ENCODE measurements around the gene PODXL.
"Not testable (repeated sequence)": the region's sequence is repeated elsewhere in the genome, so short reads cannot be mapped to it uniquely, and the experiment has no call there.

The PODXL gene

GRCh38 chr7:131471250-131472004, 85.0 kb downstream of the PODXL start:
- no peak overlapping the region for H3K27ac ChIP-seq
- no peaks in the 10 kb centered on the region for H3K27me3 ChIP-seq (replicated peaks)
- no peak for TF ChIP-seq CTCF (IDR thresholded peaks at IDR 0.05; ENCODE audit: low read depth, low read length, missing control alignments)
- in situ Hi-C loops (cut with HindIII; ENCODE audit: low pct_ligation_motif_present, low sequenced_read_pairs), result no loop called here
- H3K4me3 ChIP-seq (ENCODE audit: low read depth, low read length), result no peak overlapping the region
- peaks cover 16% of the 10 kb centered on the region for H3K36me3 ChIP-seq (replicated peaks)
- no peak for DNase-seq

GRCh38 chr7:131467788-131468187, 88.6 kb downstream of the PODXL start:
- in situ Hi-C loops (cut with HindIII; ENCODE audit: low pct_ligation_motif_present, low sequenced_read_pairs), result no loop called here
- DNase-seq, result no peak
- Histone ChIP-seq H3K36me3 (replicated peaks) (peaks cover 18% of the 10 kb centered on the region), H3K4me3 (ENCODE audit: low read depth, low read length) (no peak overlapping the region), H3K27me3 (replicated peaks) (no peaks in the 10 kb centered on the region), H3K27ac (no peak overlapping the region)
- TF ChIP-seq CTCF (IDR thresholded peaks at IDR 0.05; ENCODE audit: low read depth, low read length, missing control alignments), result no peak

- in situ Hi-C loops (cut with HindIII; ENCODE audit: low pct_ligation_motif_present, low sequenced_read_pairs), result no loop called here
- Histone ChIP-seq H3K36me3 (replicated peaks) (peaks cover 18% of the 10 kb centered on the region), H3K27ac (no peak overlapping the region), H3K4me3 (ENCODE audit: low read depth, low read length) (no peak overlapping the region), H3K27me3 (replicated peaks) (no peaks in the 10 kb centered on the region)
- TF ChIP-seq CTCF (IDR thresholded peaks at IDR 0.05; ENCODE audit: low read depth, low read length, missing control alignments), result no peak
- no peak for DNase-seq
Observed at GRCh38 chr7:131466735-131467365, 89.6 kb downstream of the PODXL start.

GRCh38 chr7:131462715-131463114, 93.7 kb downstream of the PODXL start:
- H3K27ac ChIP-seq; in situ Hi-C loops (cut with HindIII; ENCODE audit: low pct_ligation_motif_present, low sequenced_read_pairs): not testable (repeated sequence)
- H3K36me3 ChIP-seq (replicated peaks), result peaks cover 14% of the 10 kb centered on the region

GRCh38 chr7:131462059-131462458, 94.4 kb downstream of the PODXL start:
- H3K27me3 ChIP-seq (replicated peaks), result no peaks in the 10 kb centered on the region
- no peak overlapping the region for H3K27ac ChIP-seq
- in situ Hi-C loops (cut with HindIII; ENCODE audit: low pct_ligation_motif_present, low sequenced_read_pairs), result no loop called here
- H3K36me3 ChIP-seq (replicated peaks), result peaks cover 9% of the 10 kb centered on the region
- no peak for TF ChIP-seq CTCF (IDR thresholded peaks at IDR 0.05; ENCODE audit: low read depth, low read length, missing control alignments)
- DNase-seq, result no peak
- no peak overlapping the region for H3K4me3 ChIP-seq (ENCODE audit: low read depth, low read length)

More at GRCh38 chr7:131462715-131463114, 93.7 kb downstream of the PODXL start:
- not testable (repeated sequence) for DNase-seq; H3K4me3 ChIP-seq (ENCODE audit: low read depth, low read length); H3K27me3 ChIP-seq (replicated peaks)

GRCh38 chr7:131459256-131459655, 97.2 kb downstream of the PODXL start:
- H3K4me3 ChIP-seq (ENCODE audit: low read depth, low read length), result no peak overlapping the region
- no peaks in the 10 kb centered on the region for H3K27me3 ChIP-seq (replicated peaks)
- DNase-seq, result no peak
- TF ChIP-seq CTCF (IDR thresholded peaks at IDR 0.05; ENCODE audit: low read depth, low read length, missing control alignments), result no peak
- H3K27ac ChIP-seq, result no peak overlapping the region
- in situ Hi-C loops (cut with HindIII; ENCODE audit: low pct_ligation_motif_present, low sequenced_read_pairs), result no loop called here
- peaks cover under 1% of the 10 kb centered on the region for H3K36me3 ChIP-seq (replicated peaks)

Data from brain microvascular endothelial cell (primary cell).